HFFc6 (cell line): ENCODE measurements around the gene RIMS4. TPM values are rescaled to one million over a fixed set of nuclear protein-coding genes. Genes with fewer than 3 reads are reported as not detected.
A peak's percentile ranks its signal among the peaks of the same experiment; 100 is the strongest.

Source experiments
- DNase-seq: peaks from one replicate; pipeline ENCODE4 v3.0.0-alpha.2; 2018
- H3K27ac Mint-ChIP-seq: 2 replicates; pipeline ENCODE4 v1.8.0; 2020; ENCODE audit warnings: mild to moderate bottlenecking, mixed read lengths
- H3K27me3 Mint-ChIP-seq: 2 replicates; pipeline ENCODE4 v1.8.0; 2021; ENCODE audit warnings: mild to moderate bottlenecking, moderate library complexity, mixed read lengths; ENCODE audit not compliant: insufficient read depth
- H3K36me3 Mint-ChIP-seq: 2 replicates; pipeline ENCODE4 v1.8.0; 2021; ENCODE audit warnings: low read depth, mixed read lengths
- H3K4me1 Mint-ChIP-seq: 2 replicates; pipeline ENCODE4 v1.8.0; 2020; ENCODE audit warnings: low read depth, mixed read lengths
- H3K4me3 Mint-ChIP-seq: 2 replicates; pipeline ENCODE4 v1.8.0; 2020; ENCODE audit warnings: mild to moderate bottlenecking, moderate library complexity, mixed read lengths
- H3K9me3 Mint-ChIP-seq: 2 replicates; pipeline ENCODE4 v1.8.0; 2020; ENCODE audit warnings: mild to moderate bottlenecking, mixed read lengths
- CTCF ChIP-seq: fragments of 200-600 bp; sonication (generic); IDR thresholded peaks from 2 replicates; pipeline ENCODE4 v1.5.0; 2021; ENCODE audit warnings: antibody characterized with exemption, mild to moderate bottlenecking
- total RNA-seq, 6 experiments: library from RNA; stranded (reverse); fragmentation: NEBNext Ultra II Directional; extraction: Animal tissue kit (Norgen Biotek cat#: 25700); gene quantifications; 2 replicates in 1 of 6; 3 replicates in 5 of 6; pipeline ENCODE4 v1.2.3, GENCODE V29; 2021

Gene RIMS4
- total RNA-seq, 6 experiments from 2014 or later, result not detected

GRCh38 chr20:44716309-44717106 lies 93.8 kb downstream of the RIMS4 start:
- H3K4me1 Mint-ChIP-seq, result peaks cover 62% of the 10 kb centered on the region
- no peaks in the 10 kb centered on the region for H3K36me3 Mint-ChIP-seq
- no peak overlapping the region for H3K4me3 Mint-ChIP-seq
- no peaks in the 10 kb centered on the region for H3K9me3 Mint-ChIP-seq
- no peak for TF ChIP-seq CTCF
- DNase-seq, result no peak
- no peaks in the 10 kb centered on the region for H3K27me3 Mint-ChIP-seq
- H3K27ac Mint-ChIP-seq, result peak overlapping the region; percentile 19; the same call in 1 of the 2 replicates

GRCh38 chr20:44715499-44716308 lies 94.6 kb downstream of the RIMS4 start:
- TF ChIP-seq CTCF, result no peak
- H3K27me3 Mint-ChIP-seq, result no peaks in the 10 kb centered on the region
- no peaks in the 10 kb centered on the region for H3K9me3 Mint-ChIP-seq
- peaks cover 62% of the 10 kb centered on the region for H3K4me1 Mint-ChIP-seq
- no peak overlapping the region for H3K4me3 Mint-ChIP-seq
- no peaks in the 10 kb centered on the region for H3K36me3 Mint-ChIP-seq
- H3K27ac Mint-ChIP-seq, result 0 out of 2 replicates have a peak overlapping the region, but pooled peaks have one; percentile 19
- no peak for DNase-seq

- peak; percentile 62 for DNase-seq
- no peak within 1 kb of the TSS for H3K4me3 Mint-ChIP-seq
- H3K27me3 Mint-ChIP-seq, result no peaks in the 10 kb centered on the region
- H3K9me3 Mint-ChIP-seq, result no peaks in the 10 kb centered on the region
- peak within 1 kb of the TSS; percentile 19; the same call in 1 of the 2 replicates for H3K27ac Mint-ChIP-seq
- TF ChIP-seq CTCF, result no peak
- no peaks in the 10 kb centered on the region for H3K36me3 Mint-ChIP-seq
- H3K4me1 Mint-ChIP-seq, result peaks cover 56% of the 10 kb centered on the region
Observed at GRCh38 chr20:44714701-44715498, 95.4 kb downstream of the RIMS4 start, which contains the start of gene CCN5. Gene CCN5, plus strand, starts transcription at chr20:44715369. Its CDS starts 22 bp downstream, at chr20:44715391.

GRCh38 chr20:44714102-44714700 lies 96.1 kb downstream of the RIMS4 start:
- Mint-ChIP-seq H3K4me1 (peaks cover 55% of the 10 kb centered on the region), H3K27ac (no peak overlapping the region), H3K9me3 (no peaks in the 10 kb centered on the region), H3K27me3 (no peaks in the 10 kb centered on the region), H3K4me3 (no peak overlapping the region), H3K36me3 (no peaks in the 10 kb centered on the region)
- no peak for TF ChIP-seq CTCF
- DNase-seq, result no peak

GRCh38 chr20:44711237-44711636 lies 99.1 kb downstream of the RIMS4 start:
- no peaks in the 10 kb centered on the region for H3K27me3 Mint-ChIP-seq
- no peak for TF ChIP-seq CTCF
- H3K27ac Mint-ChIP-seq, result no peak overlapping the region
- no peaks in the 10 kb centered on the region for H3K36me3 Mint-ChIP-seq
- H3K4me1 Mint-ChIP-seq, result peaks cover 60% of the 10 kb centered on the region
- no peak overlapping the region for H3K4me3 Mint-ChIP-seq
- no peaks in the 10 kb centered on the region for H3K9me3 Mint-ChIP-seq
- DNase-seq, result no peak
